HepG2 (cell line): ENCODE measurements around the gene TATDN2. TPM values are rescaled to one million over a fixed set of nuclear protein-coding genes. Genes with fewer than 3 reads are reported as not detected.

Experiments
- ARID2 ChIP-seq: sonication (generic); formaldehyde crosslinking; IDR thresholded peaks from 2 replicates; pipeline ENCODE4 v1.8.1; 2022; ENCODE audit warnings: mild to moderate bottlenecking, missing genetic modification reagents, borderline replicate concordance
- EHMT2 ChIP-seq: fragments of 200-600 bp; sonication (generic); IDR thresholded peaks from 2 replicates; pipeline ENCODE4 v1.7.0; 2017; ENCODE audit warnings: antibody characterized with exemption, low read depth, low read length, borderline replicate concordance
- GFI1 ChIP-seq: sonication (generic); formaldehyde crosslinking; IDR thresholded peaks from 2 replicates; pipeline ENCODE4 v1.5.0; 2020; ENCODE audit warnings: missing genetic modification reagents, mild to moderate bottlenecking, borderline replicate concordance
- HNF4A ChIP-seq: sonication (generic); formaldehyde crosslinking; IDR thresholded peaks from 2 replicates; pipeline ENCODE4 v1.4.0; 2020; ENCODE audit warnings: missing genetic modification reagents
- IKZF5 ChIP-seq: IDR thresholded peaks from 2 replicates; pipeline ENCODE4 v1.6.1; 2018; ENCODE audit warnings: missing genetic modification reagents, mild to moderate bottlenecking, missing compliant biosample characterization
- ISL2 ChIP-seq: sonication (generic); formaldehyde crosslinking; IDR thresholded peaks from 2 replicates; pipeline ENCODE4 v1.5.0; 2020; ENCODE audit warnings: missing genetic modification reagents
- MYPOP ChIP-seq: sonication (generic); formaldehyde crosslinking; IDR thresholded peaks from 2 replicates; pipeline ENCODE4 v1.8.1; 2023; ENCODE audit warnings: mild to moderate bottlenecking, moderate library complexity, missing genetic modification reagents
- NBN ChIP-seq: fragments of 450-650 bp; conservative IDR thresholded peaks from 2 replicates; pipeline ENCODE4 v1.6.1; 2017
- NFATC3 ChIP-seq: sonication (generic); formaldehyde crosslinking; IDR thresholded peaks from 2 replicates; pipeline ENCODE4 v1.5.1; 2020; ENCODE audit warnings: mild to moderate bottlenecking, missing genetic modification reagents
- SIX1 ChIP-seq: sonication (generic); formaldehyde crosslinking; IDR thresholded peaks from 2 replicates; pipeline ENCODE4 v1.4.0; 2020; ENCODE audit warnings: missing genetic modification reagents, borderline replicate concordance
- TEF ChIP-seq: sonication (generic); formaldehyde crosslinking; IDR thresholded peaks from 2 replicates; pipeline ENCODE4 v1.5.0; 2020; ENCODE audit warnings: missing genetic modification reagents
- THAP7 ChIP-seq: sonication (generic); formaldehyde crosslinking; IDR thresholded peaks from 2 replicates; pipeline ENCODE4 v1.8.1; 2023; ENCODE audit warnings: mild to moderate bottlenecking, missing genetic modification reagents
- TMF1 ChIP-seq: sonication (generic); formaldehyde crosslinking; IDR thresholded peaks from 2 replicates; pipeline ENCODE4 v1.8.1; 2022; ENCODE audit warnings: low read depth, missing genetic modification reagents
- ZKSCAN1 ChIP-seq: fragments of 150-350 bp; IDR thresholded peaks from 2 replicates; pipeline ENCODE4 v1.6.1; 2014; ENCODE audit warnings: low read length
- ZNF333 ChIP-seq: sonication (generic); formaldehyde crosslinking; IDR thresholded peaks from 2 replicates; pipeline ENCODE4 v1.4.0; 2020; ENCODE audit warnings: mild to moderate bottlenecking, missing genetic modification reagents, borderline replicate concordance
- ZNF382 ChIP-seq: sonication (generic); formaldehyde crosslinking; IDR thresholded peaks from 2 replicates; pipeline ENCODE4 v1.5.0; 2020; ENCODE audit warnings: missing genetic modification reagents, mild to moderate bottlenecking, borderline replicate concordance
- ZNF512B ChIP-seq: sonication (generic); formaldehyde crosslinking; IDR thresholded peaks from 2 replicates; pipeline ENCODE4 v1.5.1; 2020; ENCODE audit warnings: missing genetic modification reagents, mild to moderate bottlenecking, borderline replicate concordance
- ZNF546 ChIP-seq: sonication (generic); formaldehyde crosslinking; conservative IDR thresholded peaks from 2 replicates; pipeline ENCODE4 v1.8.1; 2023; ENCODE audit warnings: mild to moderate bottlenecking, missing genetic modification reagents
- ZNF800 ChIP-seq: sonication (generic); formaldehyde crosslinking; IDR thresholded peaks from 2 replicates; pipeline ENCODE4 v1.4.0; 2020; ENCODE audit warnings: missing genetic modification reagents
- ZSCAN31 ChIP-seq: sonication (generic); formaldehyde crosslinking; IDR thresholded peaks from 2 replicates; pipeline ENCODE4 v1.5.0; 2020; ENCODE audit warnings: low read depth, mild to moderate bottlenecking, missing genetic modification reagents
- polyA plus RNA-seq, 8 experiments: library from polyadenylated mRNA; depleted of rRNA in 3 of 8; stranded (reverse) in 7 of 8; unstranded in 1 of 8; fragments of >200 nt; fragmentation: Illumina TruSeq in 4 of 8; extraction: Trizol in 4 of 8; gene quantifications; 2 replicates each; pipeline versions ENCODE4 v1.2.1 to v1.2.3, GENCODE V29; 2011 to 2016; ENCODE audit warnings: low read depth in 4 of 8, missing spikeins in 1 of 8, mixed read lengths in 1 of 8; ENCODE audit not compliant: insufficient read depth in 1 of 8
- total RNA-seq, 5 experiments: library from RNA; depleted of rRNA; stranded (reverse); fragments of >200 nt; fragmentation: Illumina TruSeq; extraction: Trizol; gene quantifications; 2 replicates each; pipeline ENCODE4 v1.2.3, GENCODE V29; 2016; ENCODE audit warnings: low read depth in 1 of 5

TATDN2 gene
- total and polyA plus RNA-seq, 2 of the 13 experiments (the other 11 are each of a cell fraction or from before 2014, with no cell fraction given): 12.1 to 21.9 TPM

GRCh38 chr3:10223676-10224639, 24.3 kb upstream of the TATDN2 start (continued):
- peak; percentile 88 for TF ChIP-seq HNF4A (CRISPR knock-in tag)
- TF ChIP-seq TEF (CRISPR knock-in tag): no peak
- no peak for TF ChIP-seq ZKSCAN1
- no peak for TF ChIP-seq SIX1 (CRISPR knock-in tag)
- TF ChIP-seq TMF1 (CRISPR knock-in tag): no peak
- TF ChIP-seq ZNF333 (CRISPR knock-in tag): no peak
- no peak for TF ChIP-seq NBN
- TF ChIP-seq THAP7 (CRISPR knock-in tag): no peak
- no peak for TF ChIP-seq ARID2 (CRISPR knock-in tag)
- TF ChIP-seq EHMT2: peak; percentile 46; the same call in 1 of the 2 replicates
- TF ChIP-seq ZNF800 (CRISPR knock-in tag): no peak
- no peak for TF ChIP-seq ZNF546 (CRISPR knock-in tag)
- TF ChIP-seq NFATC3: no peak
- no peak for TF ChIP-seq ZNF512B (CRISPR knock-in tag)
- TF ChIP-seq ZSCAN31 (CRISPR knock-in tag): no peak
- TF ChIP-seq IKZF5 (CRISPR knock-in tag): no peak
- peak; percentile 60; the same call in 1 of the 2 replicates for TF ChIP-seq ISL2 (CRISPR knock-in tag)
- TF ChIP-seq MYPOP (CRISPR knock-in tag): no peak
- TF ChIP-seq GFI1 (CRISPR knock-in tag): 0 out of 2 replicates have a peak, but pooled peaks have one; percentile 34
- TF ChIP-seq ZNF382 (CRISPR knock-in tag): no peak
